WERI-Rb-1 (cell line): Measurements from ENCODE around the gene FMR1.

Experiments used
- DNase-seq: peaks from one replicate; pipeline ENCODE4 v3.0.0-alpha.2; 2020
- H3K27ac ChIP-seq: fragments of 250-450 bp; sonication (Bioruptor Pico); 2 replicates; pipeline ENCODE4 v1.5.1; 2020; ENCODE audit warnings: mild to moderate bottlenecking, moderate library complexity
- H3K27me3 ChIP-seq: fragments of 250-450 bp; sonication (Bioruptor Pico); 2 replicates; pipeline ENCODE4 v1.5.1; 2021; ENCODE audit warnings: mild to moderate bottlenecking, low read depth, moderate library complexity; ENCODE audit not compliant: insufficient read depth, severe bottlenecking
- H3K36me3 ChIP-seq: fragments of 250-450 bp; sonication (Bioruptor Pico); 2 replicates; pipeline ENCODE4 v1.5.1; 2020; ENCODE audit warnings: mild to moderate bottlenecking, moderate library complexity
- H3K4me3 ChIP-seq: 2 replicates; pipeline ENCODE4 v1.5.1; 2011; ENCODE audit warnings: low read depth, mild to moderate bottlenecking, control low read depth, low read length
- H3K9me3 ChIP-seq: fragments of 250-450 bp; sonication (Bioruptor Pico); 2 replicates; pipeline ENCODE4 v1.5.1; 2021; ENCODE audit warnings: mild to moderate bottlenecking, moderate library complexity; ENCODE audit not compliant: severe bottlenecking
- CTCF ChIP-seq: IDR thresholded peaks from 2 replicates; pipeline ENCODE4 v1.5.1; 2011; ENCODE audit warnings: low read depth, mild to moderate bottlenecking, control low read depth, inconsistent platforms, low read length

The FMR1 gene

GRCh38 chrX:147920161-147920666, 8.5 kb downstream of the FMR1 start:
- no peak for TF ChIP-seq CTCF
- no peak for DNase-seq
- Histone ChIP-seq H3K27ac (no peak overlapping the region), H3K9me3 (no peaks in the 10 kb centered on the region), H3K27me3 (peaks cover 6% of the 10 kb centered on the region), H3K4me3 (no peak overlapping the region), H3K36me3 (no peaks in the 10 kb centered on the region)

GRCh38 chrX:147923605-147924004, 11.9 kb downstream of the FMR1 start:
- no peak for TF ChIP-seq CTCF
- Histone ChIP-seq H3K4me3 (no peak overlapping the region), H3K27me3 (peaks cover 6% of the 10 kb centered on the region), H3K9me3 (no peaks in the 10 kb centered on the region), H3K27ac (no peak overlapping the region), H3K36me3 (no peaks in the 10 kb centered on the region; the same call in 1 of the 2 replicates)
- no peak for DNase-seq

- H3K36me3 ChIP-seq, result no peaks in the 10 kb centered on the region; the same call in 1 of the 2 replicates
- no peak for DNase-seq
- no peak overlapping the region for H3K4me3 ChIP-seq
- no peak for TF ChIP-seq CTCF
- no peaks in the 10 kb centered on the region for H3K27me3 ChIP-seq
- H3K9me3 ChIP-seq, result no peaks in the 10 kb centered on the region
- H3K27ac ChIP-seq, result no peak overlapping the region
These were observed 15.5 kb downstream of the FMR1 start for GRCh38 chrX:147927256-147927655.

- H3K9me3 ChIP-seq, result no peaks in the 10 kb centered on the region
- H3K27me3 ChIP-seq, result no peaks in the 10 kb centered on the region
- H3K27ac ChIP-seq, result no peak overlapping the region
- peaks cover 5% of the 10 kb centered on the region for H3K36me3 ChIP-seq
- no peak for DNase-seq
- no peak for TF ChIP-seq CTCF
- no peak overlapping the region for H3K4me3 ChIP-seq
These were observed 22.1 kb downstream of the FMR1 start for GRCh38 chrX:147933815-147934214.

GRCh38 chrX:147935156-147935758, 23.5 kb downstream of the FMR1 start:
- peaks cover 5% of the 10 kb centered on the region for H3K36me3 ChIP-seq
- DNase-seq, result no peak

More at GRCh38 chrX:147935156-147935758, 23.5 kb downstream of the FMR1 start:
- H3K27me3 ChIP-seq, result no peaks in the 10 kb centered on the region
- TF ChIP-seq CTCF, result no peak
- no peaks in the 10 kb centered on the region for H3K9me3 ChIP-seq
- no peak overlapping the region for H3K4me3 ChIP-seq
- H3K27ac ChIP-seq, result no peak overlapping the region
